UCSD-AML1 (cell line): ENCODE results near the gene PTGES2.
"Not testable (repeated sequence)": the region's sequence is repeated elsewhere in the genome, so short reads cannot be mapped to it uniquely, and the experiment has no call there.

Experiments used
- DNase-seq: peaks from one replicate; lab custom pipeline; 2025; ENCODE audit not compliant: unreplicated experiment; lab: John Stamatoyannopoulos, UW

Gene PTGES2

GRCh38 chr9:128120741-128121465 is 6.6 kb downstream of the PTGES2 start:
- no peak for DNase-seq

GRCh38 chr9:128120061-128120740 is 7.3 kb downstream of the PTGES2 start:
- DNase-seq = no peak

GRCh38 chr9:128118971-128119665 is 8.4 kb downstream of the PTGES2 start:
- DNase-seq = no peak

- no peak for DNase-seq
Observed at GRCh38 chr9:128118472-128118857, 9.1 kb downstream of the PTGES2 start.

- peak; percentile 91 for DNase-seq
Observed at GRCh38 chr9:128117613-128118471, 9.7 kb downstream of the PTGES2 start.

GRCh38 chr9:128116104-128117083 is 11.1 kb downstream of the PTGES2 start:
- DNase-seq = no peak

- DNase-seq = no peak
Observed at GRCh38 chr9:128115187-128116103, 12.1 kb downstream of the PTGES2 start.

GRCh38 chr9:128114326-128115186 is 13.0 kb downstream of the PTGES2 start:
- DNase-seq = no peak

- no peak for DNase-seq
Observed at GRCh38 chr9:128113526-128114325, 13.8 kb downstream of the PTGES2 start.

GRCh38 chr9:128111726-128112125 is 15.8 kb downstream of the PTGES2 start:
- DNase-seq = not testable (repeated sequence)

- no peak for DNase-seq
Observed at GRCh38 chr9:128109050-128109709, 18.3 kb downstream of the PTGES2 start.

- no peak for DNase-seq
Observed at GRCh38 chr9:128108269-128109049, 19.1 kb downstream of the PTGES2 start.

- DNase-seq = no peak
Observed at GRCh38 chr9:128107468-128108268, 19.9 kb downstream of the PTGES2 start.

- no peak for DNase-seq
Observed at GRCh38 chr9:128106940-128107467, 20.5 kb downstream of the PTGES2 start.
